MM.1S (cell line): ENCODE measurements around the gene UQCR10.

Source experiments
- DNase-seq: peaks from one replicate; pipeline ENCODE4 v3.0.0-alpha.2; 2015
- H2AFZ ChIP-seq: fragments of 300-600 bp; sonication (generic); 2 replicates; pipeline ENCODE4 v1.6.0; 2016; ENCODE audit warnings: antibody characterized with exemption, low read length
- H3F3A ChIP-seq: fragments of 300-600 bp; sonication (generic); 2 replicates; pipeline ENCODE4 v1.6.1; 2016; ENCODE audit warnings: mild to moderate bottlenecking, antibody characterized with exemption, low read length, moderate library complexity, mixed read lengths; ENCODE audit not compliant: insufficient read depth
- H3K27ac ChIP-seq: fragments of 300-600 bp; sonication (generic); 2 replicates; pipeline ENCODE4 v1.5.1; 2016; ENCODE audit warnings: mild to moderate bottlenecking, low read length
- H3K27me3 ChIP-seq: fragments of 300-600 bp; sonication (generic); replicated peaks from 2 replicates; pipeline ENCODE4 v1.6.0; 2016; ENCODE audit warnings: low read length; ENCODE audit not compliant: insufficient read depth
- H3K36me3 ChIP-seq: fragments of 300-600 bp; sonication (generic); replicated peaks from 2 replicates; pipeline ENCODE4 v1.6.1; 2016; ENCODE audit warnings: mild to moderate bottlenecking, low read length, mixed read lengths; ENCODE audit not compliant: insufficient read depth
- H3K4me1 ChIP-seq: fragments of 300-600 bp; sonication (generic); 2 replicates; pipeline ENCODE4 v1.6.1; 2016; ENCODE audit warnings: low read length, mixed read lengths
- H3K4me2 ChIP-seq: fragments of 300-600 bp; sonication (generic); 2 replicates; pipeline ENCODE4 v1.6.0; 2016; ENCODE audit warnings: low read depth, low read length
- H3K4me3 ChIP-seq: fragments of 300-600 bp; sonication (generic); 2 replicates; pipeline ENCODE4 v1.5.1; 2016; ENCODE audit warnings: low read length, mixed read lengths
- H3K79me2 ChIP-seq: fragments of 300-600 bp; sonication (generic); 2 replicates; pipeline ENCODE4 v1.6.1; 2016; ENCODE audit warnings: mixed run types, low read length, mixed read lengths
- H3K9ac ChIP-seq: fragments of 300-600 bp; sonication (generic); 2 replicates; pipeline ENCODE4 v1.6.1; 2016; ENCODE audit warnings: low read length, mixed read lengths
- H3K9me2 ChIP-seq: fragments of 300-600 bp; sonication (generic); replicated peaks from 2 replicates; pipeline ENCODE4 v1.6.1; 2016; ENCODE audit warnings: mild to moderate bottlenecking, low read length, mixed read lengths; ENCODE audit not compliant: insufficient read depth
- H3K9me3 ChIP-seq: fragments of 300-600 bp; sonication (generic); replicated peaks from 2 replicates; pipeline ENCODE4 v1.6.1; 2016; ENCODE audit warnings: mild to moderate bottlenecking, low read length, mixed read lengths; ENCODE audit not compliant: insufficient read depth
- H4K20me1 ChIP-seq: fragments of 300-600 bp; sonication (generic); 2 replicates; pipeline ENCODE4 v1.6.1; 2016; ENCODE audit warnings: mild to moderate bottlenecking, low read length, moderate library complexity, mixed read lengths; ENCODE audit not compliant: insufficient read depth
- CTCF ChIP-seq: fragments of 300-600 bp; sonication (generic); IDR thresholded peaks from 2 replicates; pipeline ENCODE4 v1.5.1; 2016; ENCODE audit warnings: antibody characterized with exemption, low read length, mixed read lengths
- EZH2 ChIP-seq: fragments of 300-600 bp; sonication (generic); optimal IDR thresholded peaks from 2 replicates; pipeline ENCODE3; 2017; ENCODE audit warnings: low read depth, mild to moderate bottlenecking, antibody characterized with exemption, low read length, mixed read lengths
- EZH2phosphoT487 ChIP-seq: fragments of 300-600 bp; sonication (generic); IDR thresholded peaks from 2 replicates; pipeline ENCODE4 v1.6.1; 2018; ENCODE audit warnings: antibody characterized with exemption, low read length

The UQCR10 gene

DNA sequence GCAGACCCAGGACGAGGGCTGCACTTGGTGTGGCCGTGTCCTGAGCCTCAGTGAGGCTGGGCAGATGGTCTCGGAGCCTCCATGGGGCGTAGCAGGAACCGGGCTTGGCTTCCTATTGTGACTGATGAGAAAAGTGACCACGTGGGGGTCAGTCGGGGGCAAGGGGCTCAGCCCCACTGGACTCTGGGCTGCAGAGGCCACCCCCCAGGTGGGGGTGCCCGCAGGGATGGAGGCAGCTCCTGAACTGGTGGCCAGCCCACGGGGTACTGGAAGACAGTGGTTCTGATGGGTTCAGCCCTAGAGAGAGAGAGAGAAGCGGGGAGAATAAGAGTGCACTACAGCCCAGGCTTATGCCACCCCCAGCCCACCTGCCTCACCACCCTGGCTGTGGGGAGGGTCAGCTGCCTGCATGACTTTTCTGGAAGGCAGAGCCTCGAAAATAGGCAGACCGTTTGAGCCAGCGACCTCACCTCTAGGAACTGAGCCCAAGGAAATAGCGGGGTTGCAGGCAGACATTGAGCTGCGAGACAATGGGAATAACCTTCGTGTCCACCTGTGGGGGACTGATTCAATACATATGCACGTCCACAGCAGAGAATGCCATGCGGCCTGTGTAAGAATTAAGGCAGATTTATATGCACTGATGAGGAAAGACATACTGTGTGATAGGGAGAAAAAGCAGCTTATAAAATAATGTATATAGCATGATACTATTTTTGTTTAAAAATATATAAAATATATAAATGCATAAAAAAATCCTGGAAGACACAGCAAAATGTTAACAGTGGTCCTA is 35.9 kb upstream of the UQCR10 start:
- Histone ChIP-seq H3K4me2 (no peak overlapping the region), H2AFZ (no peak overlapping the region), H3K4me1 (no peaks in the 10 kb centered on the region), H3K9me3 (no peaks in the 10 kb centered on the region), H3F3A (no peaks in the 10 kb centered on the region), H3K36me3 (no peaks in the 10 kb centered on the region), H3K79me2 (no peaks in the 10 kb centered on the region), H3K27ac (no peak overlapping the region), H3K4me3 (no peak overlapping the region), H3K27me3 (peaks cover 7% of the 10 kb centered on the region), H3K9me2 (no peaks in the 10 kb centered on the region), H3K9ac (no peak overlapping the region), H4K20me1 (no peaks in the 10 kb centered on the region)
- no peak for DNase-seq
- TF ChIP-seq EZH2phosphoT487 (no peak), EZH2 (no peak), CTCF (no peak)

DNA sequence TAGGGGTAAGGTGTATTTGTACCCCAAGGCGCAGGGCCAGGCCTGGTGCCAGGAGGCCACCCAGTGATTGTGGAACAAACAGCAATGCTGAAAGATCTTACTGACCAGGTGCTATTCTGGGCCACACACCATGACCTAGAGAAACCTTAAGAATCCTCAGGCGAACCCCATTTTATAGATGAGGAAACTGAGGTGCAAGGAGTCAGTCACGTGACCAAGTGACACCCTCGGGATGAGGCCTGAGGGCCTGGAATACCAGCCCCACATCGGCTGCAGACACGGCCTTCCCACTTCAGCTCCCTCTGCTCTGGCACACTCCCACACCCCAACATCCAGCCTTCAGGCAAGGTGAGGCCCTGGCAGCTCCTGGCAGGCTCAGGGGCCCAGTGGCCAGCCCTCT is 34.3 kb upstream of the UQCR10 start:
- no peak for DNase-seq
- H3K4me2 ChIP-seq: no peak overlapping the region
- no peaks in the 10 kb centered on the region for H3F3A ChIP-seq
- H3K36me3 ChIP-seq: no peaks in the 10 kb centered on the region
- TF ChIP-seq EZH2phosphoT487 (no peak), CTCF (no peak), EZH2 (no peak)
- no peaks in the 10 kb centered on the region for H3K4me1 ChIP-seq
- H3K27me3 ChIP-seq: no peaks in the 10 kb centered on the region
- H3K79me2 ChIP-seq: no peaks in the 10 kb centered on the region
- no peak overlapping the region for H2AFZ ChIP-seq
- H3K9me2 ChIP-seq: no peaks in the 10 kb centered on the region
- no peaks in the 10 kb centered on the region for H3K9me3 ChIP-seq
- H4K20me1 ChIP-seq: no peaks in the 10 kb centered on the region
- H3K4me3 ChIP-seq: no peak overlapping the region
- H3K9ac ChIP-seq: no peak overlapping the region
- no peak overlapping the region for H3K27ac ChIP-seq

- H3K4me2 ChIP-seq: no peak overlapping the region
- no peak for TF ChIP-seq EZH2phosphoT487
- TF ChIP-seq EZH2: no peak
- no peak for TF ChIP-seq CTCF
These were observed 33.6 kb upstream of the UQCR10 start for GRCh38 chr22:29733362-29734201.

More at GRCh38 chr22:29733362-29734201, 33.6 kb upstream of the UQCR10 start:
- H3K79me2 ChIP-seq: no peaks in the 10 kb centered on the region
- no peaks in the 10 kb centered on the region for H3F3A ChIP-seq
- no peaks in the 10 kb centered on the region for H4K20me1 ChIP-seq
- H3K9ac ChIP-seq: no peak overlapping the region
- H3K4me1 ChIP-seq: no peaks in the 10 kb centered on the region
- no peak for DNase-seq
- H3K27me3 ChIP-seq: no peaks in the 10 kb centered on the region
- no peaks in the 10 kb centered on the region for H3K9me3 ChIP-seq
- no peak overlapping the region for H2AFZ ChIP-seq
- no peak overlapping the region for H3K27ac ChIP-seq
- no peaks in the 10 kb centered on the region for H3K9me2 ChIP-seq
- no peak overlapping the region for H3K4me3 ChIP-seq
- H3K36me3 ChIP-seq: no peaks in the 10 kb centered on the region
